H1 (cell line): Measurements from ENCODE around the gene IL10.

Experiments used
- CBX8 ChIP-seq: fragments of 300-800, 300-1000 bp; sonication (generic); IDR thresholded peaks from 2 replicates; pipeline ENCODE4 v1.7.1; 2016; ENCODE audit warnings: low read depth, low read length, borderline replicate concordance
- EP300 ChIP-seq, 2 experiments: IDR thresholded peaks; 1 replicate in 1 of 2; 2 replicates in 1 of 2; pipeline ENCODE4 v1.6.1; 2011 to 2012; ENCODE audit warnings: low read depth in 2 of 2, low read length in 2 of 2, mild to moderate bottlenecking in 2 of 2, borderline replicate concordance in 1 of 2, inconsistent platforms in 1 of 2, moderate library complexity in 1 of 2
- NRF1 ChIP-seq: IDR thresholded peaks from 2 replicates; pipeline ENCODE4 v1.6.1; 2011; ENCODE audit warnings: mild to moderate bottlenecking, low read depth, low read length, improper control_type of control experiment
- PHF8 ChIP-seq: fragments of 200-600 bp; sonication (generic); conservative IDR thresholded peaks from 2 replicates; pipeline ENCODE4 v1.7.1; 2012; ENCODE audit warnings: low read depth, mild to moderate bottlenecking, inconsistent platforms, low read length, moderate library complexity
- POLR2A ChIP-seq, 2 experiments: IDR thresholded peaks; 1 replicate in 1 of 2; 2 replicates in 1 of 2; pipeline ENCODE4 v1.6.1; 2011; ENCODE audit warnings: low read depth in 2 of 2, low read length in 2 of 2, mild to moderate bottlenecking in 2 of 2; ENCODE audit errors: control extremely low read depth in 1 of 2
- RAD21 ChIP-seq, 2 experiments: IDR thresholded peaks in 1 of 2; conservative IDR thresholded peaks in 1 of 2; 2 replicates each; pipeline ENCODE4 v1.6.1; 2011; ENCODE audit warnings: low read depth in 2 of 2, low read length in 2 of 2, improper control_type of control experiment in 1 of 2, inconsistent platforms in 1 of 2, mild to moderate bottlenecking in 1 of 2, moderate library complexity in 1 of 2
- RNF2 ChIP-seq: fragments of 200-900, 300-1000 bp; sonication (generic); IDR thresholded peaks from 2 replicates; pipeline ENCODE4 v1.7.1; 2016; ENCODE audit warnings: borderline replicate concordance, low read depth, mild to moderate bottlenecking, antibody characterized with exemption, low read length; ENCODE audit not compliant: poor library complexity, severe bottlenecking; ENCODE audit errors: missing control alignments
- SAP30 ChIP-seq: fragments of 300-600 bp; sonication (generic); IDR thresholded peaks from 2 replicates; pipeline ENCODE4 v1.7.1; 2012; ENCODE audit warnings: low read length, moderate library complexity, mild to moderate bottlenecking, inconsistent platforms; ENCODE audit not compliant: insufficient read depth, insufficient replicate concordance
- SUZ12 ChIP-seq: fragments of 200-600 bp; sonication (generic); IDR thresholded peaks from 2 replicates; pipeline ENCODE4 v1.6.1; 2012; ENCODE audit warnings: mild to moderate bottlenecking, inconsistent platforms, low read length, moderate library complexity, mixed read lengths
- TAF1 ChIP-seq: IDR thresholded peaks from 2 replicates; pipeline ENCODE4 v1.6.1; 2011; ENCODE audit warnings: mild to moderate bottlenecking, low read depth, low read length
- USF2 ChIP-seq: IDR thresholded peaks from 2 replicates; pipeline ENCODE4 v1.6.1; 2011; ENCODE audit warnings: low read length, improper control_type of control experiment
- YY1 ChIP-seq: IDR thresholded peaks from 2 replicates; pipeline ENCODE4 v1.6.1; 2011; ENCODE audit warnings: low read depth, mild to moderate bottlenecking, low read length
- ZNF274 ChIP-seq: IDR thresholded peaks from 2 replicates; pipeline ENCODE4 v1.7.0; 2012; ENCODE audit warnings: low read length, borderline replicate concordance; ENCODE audit errors: extremely low read depth
- TF ChIP-seq, protein P1 (sequence below), 3 experiments: IDR thresholded peaks; 1 replicate in 2 of 3; 2 replicates in 1 of 3; pipeline versions ENCODE4 v1.5.1 to v1.6.1; 2011; ENCODE audit warnings: low read length in 3 of 3, mild to moderate bottlenecking in 3 of 3, inconsistent platforms in 2 of 3, low read depth in 1 of 3, moderate library complexity in 1 of 3; ENCODE audit not compliant: insufficient read depth in 1 of 3; ENCODE audit errors: control extremely low read depth in 1 of 3

GRCh38 chr1:206804156-206804737 is 32.0 kb upstream of the IL10 start:
- TF ChIP-seq POLR2A (IDR thresholded peaks at IDR 0.05; ENCODE audit: control extremely low read depth in 1 of 2, low read depth in 2 of 2, low read length in 2 of 2) (no peak), EP300 (IDR thresholded peaks at IDR 0.05; ENCODE audit: borderline replicate concordance in 1 of 2, low read depth in 2 of 2, low read length in 2 of 2) (no peak), RAD21 (IDR thresholded peaks at IDR 0.05 in 1 of 2, conservative IDR thresholded peaks at IDR 0.05 in 1 of 2; ENCODE audit: low read depth in 2 of 2, low read length in 2 of 2) (no peak), YY1 (no peak), USF2 (no peak), PHF8 (no peak), CBX8 (no peak), SUZ12 (no peak), NRF1 (no peak), RNF2 (no peak), TAF1 (no peak), ZNF274 (no peak), SAP30 (no peak)
- TF ChIP-seq, protein P1, sequence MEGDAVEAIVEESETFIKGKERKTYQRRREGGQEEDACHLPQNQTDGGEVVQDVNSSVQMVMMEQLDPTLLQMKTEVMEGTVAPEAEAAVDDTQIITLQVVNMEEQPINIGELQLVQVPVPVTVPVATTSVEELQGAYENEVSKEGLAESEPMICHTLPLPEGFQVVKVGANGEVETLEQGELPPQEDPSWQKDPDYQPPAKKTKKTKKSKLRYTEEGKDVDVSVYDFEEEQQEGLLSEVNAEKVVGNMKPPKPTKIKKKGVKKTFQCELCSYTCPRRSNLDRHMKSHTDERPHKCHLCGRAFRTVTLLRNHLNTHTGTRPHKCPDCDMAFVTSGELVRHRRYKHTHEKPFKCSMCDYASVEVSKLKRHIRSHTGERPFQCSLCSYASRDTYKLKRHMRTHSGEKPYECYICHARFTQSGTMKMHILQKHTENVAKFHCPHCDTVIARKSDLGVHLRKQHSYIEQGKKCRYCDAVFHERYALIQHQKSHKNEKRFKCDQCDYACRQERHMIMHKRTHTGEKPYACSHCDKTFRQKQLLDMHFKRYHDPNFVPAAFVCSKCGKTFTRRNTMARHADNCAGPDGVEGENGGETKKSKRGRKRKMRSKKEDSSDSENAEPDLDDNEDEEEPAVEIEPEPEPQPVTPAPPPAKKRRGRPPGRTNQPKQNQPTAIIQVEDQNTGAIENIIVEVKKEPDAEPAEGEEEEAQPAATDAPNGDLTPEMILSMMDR (IDR thresholded peaks at IDR 0.05; ENCODE audit: control extremely low read depth in 1 of 3, insufficient read depth in 1 of 3, low read depth in 1 of 3, low read length in 3 of 3): no peak
